ENCODE data around the gene MICAL2.

The MICAL2 gene

DNA sequence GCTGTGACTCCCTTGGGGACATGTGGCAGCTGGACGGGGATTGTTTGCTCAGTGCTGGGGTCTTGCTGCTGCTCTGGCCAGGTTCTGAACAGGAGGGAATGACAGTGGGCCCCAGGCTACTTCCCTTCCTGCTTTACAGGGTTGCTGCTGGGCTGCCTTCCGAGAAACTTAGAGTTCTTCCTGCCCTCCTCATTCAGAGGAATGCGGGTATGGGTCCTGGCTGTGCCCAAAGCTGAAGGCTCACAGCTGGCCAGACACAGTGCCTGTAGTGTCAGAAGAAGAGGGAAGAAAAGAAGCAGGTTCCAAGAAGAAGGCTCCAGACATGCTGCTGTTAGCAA is 158.7 kb downstream of the MICAL2 start:
- H3K27ac ChIP-seq: 0 out of 2 replicates have a peak overlapping the region, but pooled peaks have one; percentile 13
- H3K9me3 ChIP-seq: no peaks in the 10 kb centered on the region
- H3K4me3 ChIP-seq: no peak overlapping the region
- peak overlapping the region; percentile 19; the same call in 1 of the 2 replicates for H3K4me2 ChIP-seq
- no peaks in the 10 kb centered on the region for H3K27me3 ChIP-seq
- TF ChIP-seq Cebpa-rat (IDR thresholded peaks at IDR 0.05): no peak
- H3K4me1 ChIP-seq: 0 out of 2 replicates have a peak, but pooled peaks cover 8% of the 10 kb centered on the region
- no peaks in the 10 kb centered on the region for H4K20me1 ChIP-seq
- H3K36me3 ChIP-seq: no peaks in the 10 kb centered on the region
- H3K9ac ChIP-seq: no peak overlapping the region

GRCh38 chr11:12269446-12270214 is 159.2 kb downstream of the MICAL2 start:
- no peak overlapping the region for H3K9ac ChIP-seq
- no peak overlapping the region for H3K27ac ChIP-seq
- H3K4me2 ChIP-seq: peak overlapping the region; percentile 19; the same call in 1 of the 2 replicates

GRCh38 chr11:12270215-12270797 is 159.9 kb downstream of the MICAL2 start:
- no peak for TF ChIP-seq Cebpa-rat (IDR thresholded peaks at IDR 0.05)
- Histone ChIP-seq H3K4me2 (no peak overlapping the region), H3K9me3 (no peaks in the 10 kb centered on the region), H3K36me3 (no peaks in the 10 kb centered on the region), H3K27me3 (no peaks in the 10 kb centered on the region), H3K27ac (no peak overlapping the region), H3K4me3 (no peak overlapping the region), H3K4me1 (0 out of 2 replicates have a peak, but pooled peaks cover 8% of the 10 kb centered on the region), H4K20me1 (no peaks in the 10 kb centered on the region), H3K9ac (no peak overlapping the region)

More at GRCh38 chr11:12269446-12270214, 159.2 kb downstream of the MICAL2 start:
- no peak for TF ChIP-seq Cebpa-rat (IDR thresholded peaks at IDR 0.05)
- Histone ChIP-seq H3K27me3 (no peaks in the 10 kb centered on the region), H3K9me3 (no peaks in the 10 kb centered on the region), H3K36me3 (no peaks in the 10 kb centered on the region), H3K4me3 (no peak overlapping the region), H4K20me1 (no peaks in the 10 kb centered on the region), H3K4me1 (0 out of 2 replicates have a peak, but pooled peaks cover 8% of the 10 kb centered on the region)

- H3K9me3 ChIP-seq: no peaks in the 10 kb centered on the region
- no peaks in the 10 kb centered on the region for H4K20me1 ChIP-seq
- 0 out of 2 replicates have a peak, but pooled peaks cover 8% of the 10 kb centered on the region for H3K4me1 ChIP-seq
- no peaks in the 10 kb centered on the region for H3K27me3 ChIP-seq
- no peak overlapping the region for H3K4me2 ChIP-seq
- no peak overlapping the region for H3K9ac ChIP-seq
- TF ChIP-seq Cebpa-rat (IDR thresholded peaks at IDR 0.05): no peak
- H3K4me3 ChIP-seq: no peak overlapping the region
- no peaks in the 10 kb centered on the region for H3K36me3 ChIP-seq
- no peak overlapping the region for H3K27ac ChIP-seq
Observed at GRCh38 chr11:12270817-12271216, 160.4 kb downstream of the MICAL2 start.

DNA sequence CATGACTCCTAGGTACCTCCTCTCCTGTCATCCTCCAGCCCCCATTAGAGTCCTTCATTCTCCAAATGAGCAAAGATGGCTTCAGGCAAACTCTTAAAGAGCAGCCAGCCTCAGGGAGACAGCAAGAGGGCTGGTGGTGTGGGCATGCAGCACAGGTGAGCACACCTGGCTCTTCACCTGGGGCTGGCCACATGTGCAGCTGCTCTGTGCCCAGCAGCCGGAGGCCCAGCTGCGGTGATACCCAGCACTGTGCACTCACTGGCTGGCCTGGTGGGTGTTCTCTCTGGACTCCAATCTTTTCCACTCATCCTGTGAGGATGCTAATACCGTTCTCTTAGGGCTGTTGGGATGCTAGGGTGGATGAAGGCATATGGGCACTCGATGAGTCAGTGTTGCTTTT is 160.9 kb downstream of the MICAL2 start:
- Histone ChIP-seq H3K9me3 (no peaks in the 10 kb centered on the region), H4K20me1 (no peaks in the 10 kb centered on the region), H3K27me3 (no peaks in the 10 kb centered on the region), H3K27ac (no peak overlapping the region), H3K36me3 (no peaks in the 10 kb centered on the region), H3K4me3 (no peak overlapping the region), H3K9ac (no peak overlapping the region), H3K4me1 (0 out of 2 replicates have a peak, but pooled peaks cover 8% of the 10 kb centered on the region), H3K4me2 (no peak overlapping the region)
- TF ChIP-seq Cebpa-rat (IDR thresholded peaks at IDR 0.05): no peak

DNA sequence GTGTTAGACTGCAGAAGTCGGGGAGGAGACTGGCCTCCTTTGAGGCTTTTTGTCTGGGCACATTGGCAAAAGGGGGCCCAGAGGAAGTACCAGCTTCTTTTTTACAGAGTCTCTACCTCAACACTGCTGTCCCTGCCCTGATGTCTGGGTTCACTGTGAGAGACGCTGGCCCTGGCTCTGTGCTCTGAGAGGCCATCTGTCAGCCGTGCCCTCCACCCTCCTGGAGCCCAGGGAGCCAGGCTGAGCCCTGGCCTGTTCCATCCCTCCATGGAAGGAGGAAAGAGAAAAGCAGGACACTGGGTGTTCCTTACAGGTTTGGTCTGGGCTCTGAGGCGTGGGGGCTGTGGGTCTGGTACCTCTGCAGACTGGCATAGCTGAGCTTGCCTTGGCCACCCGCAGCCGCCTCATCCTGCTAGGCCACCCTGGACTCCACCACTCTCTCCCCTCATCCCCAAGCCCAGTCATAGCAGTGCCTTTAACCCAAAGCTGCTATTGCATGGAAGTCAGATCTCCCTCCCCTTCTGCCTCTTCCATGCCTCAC is 161.5 kb downstream of the MICAL2 start:
- H3K4me1 ChIP-seq: 0 out of 2 replicates have a peak, but pooled peaks cover 8% of the 10 kb centered on the region
- no peak overlapping the region for H3K27ac ChIP-seq
- H3K4me3 ChIP-seq: no peak overlapping the region

DNA sequence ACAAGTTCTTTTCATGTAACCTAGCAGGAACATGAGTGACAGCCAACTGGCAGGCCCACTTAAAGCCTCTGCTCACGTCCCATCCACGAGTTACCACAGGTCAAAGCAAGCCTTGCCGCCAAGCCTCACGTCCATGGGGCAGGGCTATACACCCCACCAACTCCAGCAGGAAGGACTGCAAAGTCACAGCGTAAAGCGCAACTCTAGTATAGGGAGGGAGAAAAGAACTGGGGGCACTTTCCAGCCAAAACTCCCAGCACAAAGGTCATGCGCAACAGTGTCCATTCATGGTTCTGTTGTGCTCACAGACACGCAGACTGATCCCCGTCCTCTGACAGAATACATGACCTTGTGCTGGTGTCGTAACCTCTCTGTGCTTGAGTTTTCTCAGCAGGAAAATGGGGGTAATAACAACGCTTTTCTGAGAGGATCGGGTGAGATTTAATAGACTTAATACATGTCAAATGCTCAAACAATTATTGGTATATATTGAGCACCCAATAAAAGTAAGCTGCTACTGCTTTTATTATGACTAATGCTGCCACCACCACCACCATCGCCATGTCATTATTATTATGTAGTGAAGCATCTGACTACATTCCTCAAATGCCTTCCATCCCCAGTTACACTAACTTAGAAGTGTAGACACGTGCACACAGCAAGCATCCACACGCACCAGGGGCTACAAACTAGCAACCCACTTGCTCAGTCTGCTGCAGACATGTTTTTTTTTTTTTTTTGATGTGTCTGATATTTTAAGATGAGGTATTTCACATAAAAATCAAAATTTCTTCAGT is 162.6 kb downstream of the MICAL2 start:
- 0 out of 2 replicates have a peak, but pooled peaks cover 8% of the 10 kb centered on the region for H3K4me1 ChIP-seq
- no peak overlapping the region for H3K9ac ChIP-seq
- no peaks in the 10 kb centered on the region for H4K20me1 ChIP-seq
- no peak overlapping the region for H3K4me2 ChIP-seq
- no peaks in the 10 kb centered on the region for H3K36me3 ChIP-seq
- TF ChIP-seq Cebpa-rat (IDR thresholded peaks at IDR 0.05): no peak
- H3K27me3 ChIP-seq: no peaks in the 10 kb centered on the region
- H3K4me3 ChIP-seq: no peak overlapping the region
- no peaks in the 10 kb centered on the region for H3K9me3 ChIP-seq
- H3K27ac ChIP-seq: no peak overlapping the region

More for the DNA sequence above, 161.5 kb downstream of the MICAL2 start:
- no peak overlapping the region for H3K9ac ChIP-seq
- H4K20me1 ChIP-seq: no peaks in the 10 kb centered on the region
- no peaks in the 10 kb centered on the region for H3K27me3 ChIP-seq
- H3K9me3 ChIP-seq: no peaks in the 10 kb centered on the region
- no peaks in the 10 kb centered on the region for H3K36me3 ChIP-seq
- no peak for TF ChIP-seq Cebpa-rat (IDR thresholded peaks at IDR 0.05)
- no peak overlapping the region for H3K4me2 ChIP-seq

DNA sequence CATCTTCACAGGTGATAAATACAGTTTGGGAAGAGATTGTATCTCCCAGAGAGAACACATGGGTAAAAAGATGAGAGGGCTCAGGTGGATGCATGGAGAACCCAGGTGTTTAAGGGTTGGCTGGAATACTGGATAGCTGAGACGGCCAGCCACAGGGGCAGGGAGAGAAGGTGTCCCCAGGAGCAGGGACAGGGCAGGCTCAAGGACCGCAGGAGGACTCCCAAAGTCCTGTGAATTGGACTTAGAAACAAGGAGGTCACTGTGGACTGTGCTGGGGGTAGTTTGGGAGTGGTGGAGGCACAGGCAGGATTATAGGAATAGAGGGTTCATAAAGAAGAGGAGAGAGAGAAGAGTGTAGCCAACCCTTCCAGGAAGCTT is 163.2 kb downstream of the MICAL2 start:
- H3K4me2 ChIP-seq: no peak overlapping the region
- H3K27ac ChIP-seq: no peak overlapping the region
- H3K36me3 ChIP-seq: no peaks in the 10 kb centered on the region
- H3K27me3 ChIP-seq: no peaks in the 10 kb centered on the region
- no peaks in the 10 kb centered on the region for H3K9me3 ChIP-seq
- H4K20me1 ChIP-seq: no peaks in the 10 kb centered on the region
- no peak overlapping the region for H3K4me3 ChIP-seq
- no peak for TF ChIP-seq Cebpa-rat (IDR thresholded peaks at IDR 0.05)
- H3K4me1 ChIP-seq: 0 out of 2 replicates have a peak, but pooled peaks cover 8% of the 10 kb centered on the region
- no peak overlapping the region for H3K9ac ChIP-seq

DNA sequence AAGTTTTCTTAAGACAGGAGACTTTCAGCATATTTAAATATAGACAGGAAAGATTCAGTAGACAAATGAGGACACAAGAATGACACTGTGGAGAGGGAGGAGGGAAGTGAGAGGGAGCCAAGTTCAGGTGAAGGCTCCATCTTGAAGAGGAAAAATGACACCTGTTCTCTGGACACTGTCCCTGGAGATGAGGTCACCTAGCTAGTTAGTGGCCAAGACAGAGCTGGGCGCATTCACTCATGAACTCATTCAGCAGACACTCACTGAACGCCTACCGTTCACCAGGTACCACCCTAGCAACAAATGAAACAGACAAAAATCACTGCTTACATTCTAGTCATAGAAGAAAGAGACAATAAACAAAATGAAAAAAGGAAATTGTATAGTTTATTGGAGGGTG is 163.7 kb downstream of the MICAL2 start:
- H3K9me3 ChIP-seq: no peaks in the 10 kb centered on the region
- H3K9ac ChIP-seq: no peak overlapping the region
- H3K4me2 ChIP-seq: no peak overlapping the region
- no peak for TF ChIP-seq Cebpa-rat (IDR thresholded peaks at IDR 0.05)
- no peak overlapping the region for H3K27ac ChIP-seq
- H3K4me3 ChIP-seq: no peak overlapping the region
- no peaks in the 10 kb centered on the region for H3K27me3 ChIP-seq
- H3K36me3 ChIP-seq: no peaks in the 10 kb centered on the region
- H4K20me1 ChIP-seq: no peaks in the 10 kb centered on the region
- H3K4me1 ChIP-seq: 0 out of 2 replicates have a peak, but pooled peaks cover 4% of the 10 kb centered on the region

All from BLaER1 (cell line).